Measurements from ENCODE around the gene PPM1E.

GRCh38 chr17:59007995-59008394 is 252.3 kb downstream of the PPM1E start:
- TF ChIP-seq CTCF (conservative IDR thresholded peaks at IDR 0.05; ENCODE audit: low read length): no peak
- TF ChIP-seq EZH2phosphoT487 (IDR thresholded peaks at IDR 0.05; ENCODE audit: borderline replicate concordance, low read depth, low read length): no peak
